OCI-LY3 (cell line): ENCODE measurements around the gene TSPAN3.
A peak's percentile ranks its signal among the peaks of the same experiment; 100 is the strongest.

Source experiments
- H2AFZ ChIP-seq: fragments of 200-600, 300-600 bp; shearing (Covaris generic); 2 replicates; pipeline ENCODE4 v1.6.0; 2014; ENCODE audit warnings: antibody characterized with exemption, low read depth, low read length
- H3K27ac ChIP-seq: fragments of 200-600, 300-600 bp; sonication (generic); 2 replicates; pipeline ENCODE4 v1.5.1; 2014; ENCODE audit warnings: mild to moderate bottlenecking, low read length, moderate library complexity, mixed read lengths
- H3K27me3 ChIP-seq: fragments of 200-600, 300-600 bp; sonication (generic); 2 replicates; pipeline ENCODE4 v1.6.1; 2014; ENCODE audit warnings: low read depth, low read length, mixed read lengths
- H3K36me3 ChIP-seq: fragments of 200-600, 300-600 bp; sonication (generic); replicated peaks from 2 replicates; pipeline ENCODE3; 2014; ENCODE audit warnings: low read depth, low read length, mixed read lengths
- H3K4me1 ChIP-seq: fragments of 300-600, 200-600 bp; sonication (generic); 2 replicates; pipeline ENCODE4 v1.6.1; 2014; ENCODE audit warnings: low read length, mixed read lengths
- H3K4me2 ChIP-seq: fragments of 200-600, 300-600 bp; sonication (generic); 2 replicates; pipeline ENCODE4 v1.6.1; 2014; ENCODE audit warnings: low read length, mixed read lengths
- H3K4me3 ChIP-seq: fragments of 300-600, 200-600 bp; sonication (generic); 2 replicates; pipeline ENCODE4 v1.5.1; 2014; ENCODE audit warnings: antibody characterized with exemption, mild to moderate bottlenecking, low read length, moderate library complexity
- H3K79me2 ChIP-seq: fragments of 300-600, 200-600 bp; shearing (Covaris generic); 2 replicates; pipeline ENCODE4 v1.6.1; 2014; ENCODE audit warnings: mild to moderate bottlenecking, low read length, mixed read lengths
- H3K9ac ChIP-seq: fragments of 300-600, 200-600 bp; shearing (Covaris generic); 2 replicates; pipeline ENCODE4 v1.6.0; 2014; ENCODE audit warnings: mild to moderate bottlenecking, low read length, moderate library complexity
- H3K9me3 ChIP-seq: fragments of 200-600, 300-600 bp; shearing (Covaris generic); 2 replicates; pipeline ENCODE4 v1.6.1; 2014; ENCODE audit warnings: low read length, mixed read lengths; ENCODE audit not compliant: insufficient read depth
- H4K20me1 ChIP-seq: fragments of 200-600, 300-600 bp; sonication (generic); 2 replicates; pipeline ENCODE4 v1.6.1; 2016; ENCODE audit warnings: low read length, mixed read lengths; ENCODE audit not compliant: insufficient read depth
- CTCF ChIP-seq: fragments of 200-600, 300-600 bp; sonication (generic); IDR thresholded peaks from 2 replicates; pipeline ENCODE4 v1.5.1; 2014; ENCODE audit warnings: antibody characterized with exemption, low read length, low read depth
- EZH2phosphoT487 ChIP-seq: fragments of 200-600 bp; shearing (Covaris generic); IDR thresholded peaks from 2 replicates; pipeline ENCODE4 v1.6.1; 2018; ENCODE audit warnings: antibody characterized with exemption, mixed run types, low read depth

The TSPAN3 gene

DNA sequence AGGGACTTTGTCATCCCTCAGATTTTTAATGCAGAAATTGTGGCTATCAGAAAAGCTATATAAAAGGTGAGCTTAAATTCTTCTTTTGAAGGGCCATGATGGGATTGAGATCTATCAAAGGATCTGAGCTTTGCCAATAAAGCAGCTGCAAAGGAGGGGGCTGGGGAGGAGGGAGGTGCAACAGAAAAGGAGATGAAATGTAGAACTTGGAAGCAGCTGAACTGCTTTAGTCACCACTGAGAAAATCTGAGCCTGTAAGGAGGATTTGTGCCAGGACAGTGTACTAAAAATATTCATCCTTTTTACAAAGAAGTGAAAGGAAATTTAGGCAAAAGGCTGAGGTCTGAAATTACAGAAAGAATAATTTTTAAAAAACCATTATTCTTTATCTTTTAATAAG is 10.4 kb downstream of the TSPAN3 start:
- Histone ChIP-seq H3K4me1 (peaks cover 20% of the 10 kb centered on the region), H3K4me3 (no peak overlapping the region), H3K4me2 (peak overlapping the region; percentile 20), H3K9ac (no peak overlapping the region), H2AFZ (no peak overlapping the region), H3K9me3 (no peaks in the 10 kb centered on the region), H3K27me3 (no peaks in the 10 kb centered on the region), H3K27ac (no peak overlapping the region), H3K79me2 (peaks cover 95% of the 10 kb centered on the region), H3K36me3 (peaks cover 16% of the 10 kb centered on the region), H4K20me1 (peaks cover 81% of the 10 kb centered on the region)
- TF ChIP-seq EZH2phosphoT487 (no peak), CTCF (no peak)

DNA sequence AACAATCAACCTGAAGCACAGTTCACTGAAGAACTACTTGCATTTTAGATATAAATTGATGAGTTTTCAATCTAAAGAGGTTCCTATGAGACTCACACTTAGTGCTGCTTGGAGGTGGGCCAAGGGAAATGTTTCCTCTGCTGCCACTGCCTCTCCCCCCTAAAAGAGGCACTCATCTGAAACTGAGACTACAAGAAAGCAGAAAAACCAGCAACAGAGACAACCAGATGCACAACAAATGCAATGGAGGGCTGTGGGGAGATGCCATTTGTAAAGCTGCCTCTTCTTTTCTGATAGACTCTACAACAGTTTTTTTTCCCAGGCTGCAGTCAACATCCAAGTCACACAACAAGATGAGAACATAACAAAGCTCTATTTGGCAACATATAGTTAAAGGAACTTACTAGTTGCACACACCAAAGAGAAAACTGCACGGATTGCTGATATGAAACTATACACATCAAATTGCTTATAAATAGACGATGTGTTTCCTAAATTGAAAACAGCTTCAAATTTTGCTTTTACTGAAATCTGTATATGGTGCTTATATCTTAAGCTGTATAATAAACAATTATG is 11.0 kb downstream of the TSPAN3 start:
- Histone ChIP-seq H3K36me3 (peaks cover 23% of the 10 kb centered on the region), H3K4me2 (peak overlapping the region; percentile 20), H4K20me1 (peaks cover 83% of the 10 kb centered on the region), H3K27me3 (no peaks in the 10 kb centered on the region), H3K9me3 (no peaks in the 10 kb centered on the region), H3K9ac (no peak overlapping the region), H3K4me1 (peaks cover 20% of the 10 kb centered on the region), H3K79me2 (peaks cover 93% of the 10 kb centered on the region), H3K27ac (no peak overlapping the region), H3K4me3 (no peak overlapping the region), H2AFZ (no peak overlapping the region)
- TF ChIP-seq EZH2phosphoT487: no peak

- TF ChIP-seq CTCF (no peak), EZH2phosphoT487 (no peak)
- Histone ChIP-seq H4K20me1 (peaks cover 72% of the 10 kb centered on the region), H3K4me2 (no peak overlapping the region), H3K4me3 (no peak overlapping the region), H2AFZ (no peak overlapping the region), H3K36me3 (peaks cover 26% of the 10 kb centered on the region), H3K79me2 (peaks cover 81% of the 10 kb centered on the region), H3K4me1 (peaks cover 17% of the 10 kb centered on the region), H3K9ac (no peak overlapping the region), H3K27me3 (no peaks in the 10 kb centered on the region), H3K9me3 (no peaks in the 10 kb centered on the region), H3K27ac (no peak overlapping the region)
These were observed 12.4 kb downstream of the TSPAN3 start for GRCh38 chr15:77058468-77058867.

GRCh38 chr15:77057685-77058084 is 13.2 kb downstream of the TSPAN3 start:
- Histone ChIP-seq H3K27ac (no peak overlapping the region), H3K4me3 (no peak overlapping the region), H3K79me2 (peaks cover 73% of the 10 kb centered on the region), H3K9me3 (no peaks in the 10 kb centered on the region), H3K4me2 (no peak overlapping the region), H2AFZ (no peak overlapping the region), H3K4me1 (peaks cover 17% of the 10 kb centered on the region), H3K36me3 (peaks cover 28% of the 10 kb centered on the region), H4K20me1 (peaks cover 68% of the 10 kb centered on the region), H3K27me3 (no peaks in the 10 kb centered on the region), H3K9ac (no peak overlapping the region)
- TF ChIP-seq EZH2phosphoT487 (no peak), CTCF (no peak)
